Measurements from ENCODE around the gene FAM83G. TPM values are rescaled to one million over a fixed set of nuclear protein-coding genes. Genes with fewer than 3 reads are reported as not detected.

FAM83G gene
- total RNA-seq, 5 donors from 2014 or later (not counting 1 experiment from before 2014, with no cell fraction given) = 4.9 to 23.3 (median 20.8) TPM

GRCh38 chr17:18953231-18953728 lies 51.3 kb downstream of the FAM83G start:
- Histone ChIP-seq H3K27ac (ENCODE audit: low read length) (no peak overlapping the region), H3K9me3 (no peaks in the 10 kb centered on the region), H3K4me3 (ENCODE audit: control insufficient read depth in 1 of 2, extremely low read depth in 1 of 2, low read length in 1 of 2) (no peak overlapping the region), H3K4me1 (ENCODE audit: control insufficient read depth in 1 of 2, extremely low read depth in 1 of 2, insufficient read depth in 2 of 2, low read length in 2 of 2) (peaks cover 16 to 33% of the 10 kb centered on the region in 2 experiments), H3K27me3 (replicated peaks in 1 of 2; ENCODE audit: control insufficient read depth in 2 of 2, extremely low read depth in 1 of 2, insufficient read depth in 2 of 2, low read length in 1 of 2) (peaks cover 0 to 4% of the 10 kb centered on the region in 2 experiments), H3K36me3 (ENCODE audit: control insufficient read depth in 2 of 2, extremely low read depth in 1 of 2, insufficient read depth in 1 of 2, low read length in 1 of 2) (no peaks in the 10 kb centered on the region)
- ATAC-seq (replicated peaks in 1 of 4) = no peak
- no peak for DNase-seq
- H3K9me3 Mint-ChIP-seq = no peaks in the 10 kb centered on the region
- no peak overlapping the region for H3K27ac Mint-ChIP-seq
- 98% methylated on average over 8 of the region's 14 CpGs for WGBS (ENCODE audit: insufficient coverage)
- H3K4me1 Mint-ChIP-seq = peaks cover 41 to 56% (median 42%) of the 10 kb centered on the region in 3 donors
- ChIA-PET POLR2A (no interaction called here), CTCF (no interaction called here)
- H3K4me3 Mint-ChIP-seq = no peak overlapping the region
- peaks cover 0 to under 1% of the 10 kb centered on the region in 2 donors for H3K27me3 Mint-ChIP-seq
- no peaks in the 10 kb centered on the region for H3K36me3 Mint-ChIP-seq

GRCh38 chr17:18951941-18952842 lies 52.4 kb downstream of the FAM83G start, which contains the start of gene SLC5A10:
Gene SLC5A10 (plus strand): TSS chr17:18952165. CDS start chr17:18952206, 41 bp downstream.
- Histone ChIP-seq H3K4me1 (ENCODE audit: control insufficient read depth in 1 of 2, extremely low read depth in 1 of 2, insufficient read depth in 2 of 2, low read length in 2 of 2) (peaks cover 16 to 33% of the 10 kb centered on the region in 2 experiments), H3K36me3 (ENCODE audit: control insufficient read depth in 2 of 2, extremely low read depth in 1 of 2, insufficient read depth in 1 of 2, low read length in 1 of 2) (no peaks in the 10 kb centered on the region), H3K27ac (ENCODE audit: low read length) (no peak within 1 kb of the TSS), H3K27me3 (replicated peaks in 1 of 2; ENCODE audit: control insufficient read depth in 2 of 2, extremely low read depth in 1 of 2, insufficient read depth in 2 of 2, low read length in 1 of 2) (peaks cover 0 to 11% of the 10 kb centered on the region in 2 experiments), H3K4me3 (ENCODE audit: control insufficient read depth in 1 of 2, extremely low read depth in 1 of 2, low read length in 1 of 2) (no peak within 1 kb of the TSS), H3K9me3 (no peaks in the 10 kb centered on the region)
- H3K9me3 Mint-ChIP-seq = no peaks in the 10 kb centered on the region
- 93% methylated on average over 10 of the region's 17 CpGs for WGBS (ENCODE audit: insufficient coverage)
- no peak within 1 kb of the TSS for H3K4me3 Mint-ChIP-seq
- peaks cover 37 to 48% (median 41%) of the 10 kb centered on the region in 3 donors for H3K4me1 Mint-ChIP-seq
- H3K27ac Mint-ChIP-seq = peak within 1 kb of the TSS in 1 of 2 donors; percentile 16
- H3K27me3 Mint-ChIP-seq = peaks cover 0 to 2% of the 10 kb centered on the region in 2 donors
- no peaks in the 10 kb centered on the region for H3K36me3 Mint-ChIP-seq
- DNase-seq (no peak), ATAC-seq (replicated peaks in 1 of 4) (no peak)
- ChIA-PET CTCF (interaction anchor here in 1 of 2 donors (1.1 kb wide), 1 partner anchor 9 kb away, joined by 3 read pairs; no protein-coding TSS in a partner anchor), POLR2A (no interaction called here)

- Histone ChIP-seq H3K27ac (ENCODE audit: low read length) (no peak overlapping the region), H3K4me3 (ENCODE audit: control insufficient read depth in 1 of 2, extremely low read depth in 1 of 2, low read length in 1 of 2) (no peak overlapping the region), H3K9me3 (no peaks in the 10 kb centered on the region), H3K4me1 (ENCODE audit: control insufficient read depth in 1 of 2, extremely low read depth in 1 of 2, insufficient read depth in 2 of 2, low read length in 2 of 2) (peaks cover 15 to 25% of the 10 kb centered on the region in 2 experiments), H3K36me3 (ENCODE audit: control insufficient read depth in 2 of 2, extremely low read depth in 1 of 2, insufficient read depth in 1 of 2, low read length in 1 of 2) (no peaks in the 10 kb centered on the region), H3K27me3 (replicated peaks in 1 of 2; ENCODE audit: control insufficient read depth in 2 of 2, extremely low read depth in 1 of 2, insufficient read depth in 2 of 2, low read length in 1 of 2) (peaks cover 0 to 11% of the 10 kb centered on the region in 2 experiments)
- no peaks in the 10 kb centered on the region for H3K36me3 Mint-ChIP-seq
- no peaks in the 10 kb centered on the region for H3K9me3 Mint-ChIP-seq
- CTCF ChIA-PET = interaction anchor here in 1 of 2 donors (1.1 kb wide), 1 partner anchor 10 kb away, joined by 3 read pairs; no protein-coding TSS in a partner anchor
- 89% methylated on average over 26 of the region's 34 CpGs for WGBS (ENCODE audit: insufficient coverage)
- POLR2A ChIA-PET = no interaction called here
- no peak for ATAC-seq (replicated peaks in 1 of 4)
- H3K27me3 Mint-ChIP-seq = peaks cover 0 to 2% of the 10 kb centered on the region in 2 donors
- no peak for DNase-seq
- peak overlapping the region in 1 of 2 donors; percentile 39 for H3K27ac Mint-ChIP-seq
- H3K4me3 Mint-ChIP-seq = no peak overlapping the region
- H3K4me1 Mint-ChIP-seq = peaks cover 30 to 55% (median 35%) of the 10 kb centered on the region in 3 donors
Observed at GRCh38 chr17:18950944-18951905, 53.3 kb downstream of the FAM83G start.

- H3K9me3 Mint-ChIP-seq = no peaks in the 10 kb centered on the region
- peaks cover 26 to 50% (median 30%) of the 10 kb centered on the region in 3 donors for H3K4me1 Mint-ChIP-seq
- DNase-seq = no peak
- H3K4me3 ChIP-seq (ENCODE audit: control insufficient read depth in 1 of 2, extremely low read depth in 1 of 2, low read length in 1 of 2) = no peak overlapping the region
- H3K4me1 ChIP-seq (ENCODE audit: control insufficient read depth in 1 of 2, extremely low read depth in 1 of 2, insufficient read depth in 2 of 2, low read length in 2 of 2) = peaks cover 11 to 17% of the 10 kb centered on the region in 2 experiments
- no peak overlapping the region for H3K4me3 Mint-ChIP-seq
- WGBS (ENCODE audit: insufficient coverage) = 46% methylated on average over 2 of the region's 4 CpGs
- peak overlapping the region in 1 of 2 donors; percentile 39 for H3K27ac Mint-ChIP-seq
- CTCF ChIA-PET = no interaction called here
- ATAC-seq (replicated peaks in 1 of 4) = no peak
- no peaks in the 10 kb centered on the region for H3K9me3 ChIP-seq
- H3K36me3 ChIP-seq (ENCODE audit: control insufficient read depth in 2 of 2, extremely low read depth in 1 of 2, insufficient read depth in 1 of 2, low read length in 1 of 2) = no peaks in the 10 kb centered on the region
- peaks cover 0 to 3% of the 10 kb centered on the region in 2 donors for H3K27me3 Mint-ChIP-seq
- peaks cover 0 to 11% of the 10 kb centered on the region in 2 experiments for H3K27me3 ChIP-seq (replicated peaks in 1 of 2; ENCODE audit: control insufficient read depth in 2 of 2, extremely low read depth in 1 of 2, insufficient read depth in 2 of 2, low read length in 1 of 2)
- no peak overlapping the region for H3K27ac ChIP-seq (ENCODE audit: low read length)
- POLR2A ChIA-PET = no interaction called here
- no peaks in the 10 kb centered on the region for H3K36me3 Mint-ChIP-seq
Observed at GRCh38 chr17:18950346-18950745, 54.2 kb downstream of the FAM83G start.

- H3K27ac Mint-ChIP-seq = no peak overlapping the region
Observed at GRCh38 chr17:18949566-18949965, 55.0 kb downstream of the FAM83G start.

More at GRCh38 chr17:18949566-18949965, 55.0 kb downstream of the FAM83G start:
- Mint-ChIP-seq H3K4me3 (no peak overlapping the region), H3K9me3 (no peaks in the 10 kb centered on the region), H3K36me3 (no peaks in the 10 kb centered on the region), H3K4me1 (peaks cover 21 to 43% (median 22%) of the 10 kb centered on the region in 3 donors), H3K27me3 (peaks cover 0 to 3% of the 10 kb centered on the region in 2 donors)
- no peak overlapping the region for H3K4me3 ChIP-seq (ENCODE audit: control insufficient read depth in 1 of 2, extremely low read depth in 1 of 2, low read length in 1 of 2)
- peaks cover 0 to 11% of the 10 kb centered on the region in 2 experiments for H3K27me3 ChIP-seq (replicated peaks in 1 of 2; ENCODE audit: control insufficient read depth in 2 of 2, extremely low read depth in 1 of 2, insufficient read depth in 2 of 2, low read length in 1 of 2)
- no peaks in the 10 kb centered on the region for H3K9me3 ChIP-seq
- ChIA-PET CTCF (no interaction called here), POLR2A (no interaction called here)
- peaks cover 6 to 9% of the 10 kb centered on the region in 2 experiments for H3K4me1 ChIP-seq (ENCODE audit: control insufficient read depth in 1 of 2, extremely low read depth in 1 of 2, insufficient read depth in 2 of 2, low read length in 2 of 2)
- DNase-seq = no peak
- WGBS (ENCODE audit: insufficient coverage) = 73% methylated on average over 6 of the region's 6 CpGs
- no peaks in the 10 kb centered on the region for H3K36me3 ChIP-seq (ENCODE audit: control insufficient read depth in 2 of 2, extremely low read depth in 1 of 2, insufficient read depth in 1 of 2, low read length in 1 of 2)
- ATAC-seq (replicated peaks in 1 of 4) = no peak
- no peak overlapping the region for H3K27ac ChIP-seq (ENCODE audit: low read length)
